Measurements from ENCODE around the gene SPON1. TPM values are rescaled to one million over a fixed set of nuclear protein-coding genes. Genes with fewer than 3 reads are reported as not detected.

Gene SPON1
- total and polyA plus RNA-seq, 10 of the 15 experiments (the other 5 are each of a cell fraction or from before 2014, with no cell fraction given), result 0.13 to 1.1 (median 0.18) TPM; not detected in 5

DNA sequence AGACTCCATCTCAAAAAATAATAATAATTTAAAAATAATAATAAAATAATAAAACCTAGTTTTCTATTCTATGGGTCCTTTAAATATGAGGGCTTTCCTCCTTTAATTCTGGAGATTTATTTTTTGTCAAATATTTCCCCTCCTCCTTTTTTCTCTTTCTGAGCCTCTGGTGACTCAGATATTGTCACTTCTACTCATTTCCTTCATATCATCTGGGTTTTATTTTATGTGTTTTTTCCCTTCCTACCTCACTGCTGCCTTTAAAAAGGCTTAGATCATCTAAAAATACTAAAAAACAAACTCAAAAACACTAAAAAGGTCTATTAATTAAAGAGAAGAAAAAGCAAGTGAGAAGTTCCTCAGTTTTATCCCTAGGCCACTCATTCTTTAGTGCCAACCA lies 138.9 kb downstream of the SPON1 start:
- no peaks in the 10 kb centered on the region for H4K20me1 ChIP-seq (ENCODE audit: control insufficient read depth, insufficient read depth)
- no peak overlapping the region for H3K9ac ChIP-seq (ENCODE audit: control insufficient read depth, insufficient read depth, low read length)
- intact Hi-C loops (cut with micrococcal nuclease; ENCODE audit: unreplicated experiment), result no loop called here
- FAIRE-seq, result no peak
- CTCF ChIA-PET, result no interaction called here
- no peaks in the 10 kb centered on the region for H3K36me3 ChIP-seq (ENCODE audit: control insufficient read depth in 2 of 2, insufficient read depth in 2 of 2, low read length in 1 of 2)
- RAD21 ChIA-PET (ENCODE audit: unreplicated experiment), result no interaction called here
- no peaks in the 10 kb centered on the region for H3K9me3 ChIP-seq (replicated peaks; ENCODE audit: control insufficient read depth, insufficient read depth, low read length)
- no peaks in the 10 kb centered on the region for H3K79me2 ChIP-seq (ENCODE audit: control insufficient read depth, insufficient read depth, low read length)
- no peak for ATAC-seq
- in situ Hi-C loops (cut with MboI), result no loop called here
- POLR2A ChIA-PET, result no interaction called here
- BruUV-seq (replicated peaks), result no TSS peak
- TF ChIP-seq E2F4 (IDR thresholded peaks at IDR 0.05; ENCODE audit: low read depth, low read length), result no peak
- TF ChIP-seq JUND (IDR thresholded peaks at IDR 0.05; ENCODE audit: low read depth, low read length), result no peak
- TF ChIP-seq ZNF24 (IDR thresholded peaks at IDR 0.05), result no peak
- no peak for TF ChIP-seq BMI1 (IDR thresholded peaks at IDR 0.05; ENCODE audit: borderline replicate concordance)
- TF ChIP-seq E2F8 (IDR thresholded peaks at IDR 0.05; ENCODE audit: low read depth, partially characterized antibody), result no peak
- no peak for TF ChIP-seq MYB (IDR thresholded peaks at IDR 0.05; ENCODE audit: borderline replicate concordance, low read depth, low read length)
- TF ChIP-seq BHLHE40 (IDR thresholded peaks at IDR 0.05; ENCODE audit: borderline replicate concordance in 1 of 2, low read depth in 2 of 2, low read length in 1 of 2), result no peak
- TF ChIP-seq CREM (IDR thresholded peaks at IDR 0.05; ENCODE audit: low read depth), result no peak
- no peak for TF ChIP-seq ZBTB40 (IDR thresholded peaks at IDR 0.05; ENCODE audit: borderline replicate concordance)
- TF ChIP-seq TARDBP (IDR thresholded peaks at IDR 0.05; ENCODE audit: borderline replicate concordance), result no peak
- TF ChIP-seq NFYA (IDR thresholded peaks at IDR 0.05; ENCODE audit: borderline replicate concordance, low read depth, low read length), result no peak
- TF ChIP-seq ZBTB33 (IDR thresholded peaks at IDR 0.05), result no peak
- H3K27me3 ChIP-seq (replicated peaks in 1 of 2; ENCODE audit: control insufficient read depth in 2 of 2, insufficient read depth in 2 of 2, low read length in 1 of 2), result no peaks in the 10 kb centered on the region; a peak in 1 of 4 replicates
- no peak for DNase-seq (ENCODE audit: low read depth, low spot score)
- H3K4me3 ChIP-seq, result no peak overlapping the region
- H3K27ac ChIP-seq (ENCODE audit: control insufficient read depth, insufficient read depth), result no peak overlapping the region
- SMC1A ChIA-PET (ENCODE audit: uncharacterized antibody, unreplicated experiment), result no interaction called here
- H2AFZ ChIP-seq (ENCODE audit: control insufficient read depth, low read depth, low read length), result no peak overlapping the region
- H3K4me1 ChIP-seq (ENCODE audit: control insufficient read depth, insufficient read depth, low read length), result no peaks in the 10 kb centered on the region
- H3K4me2 ChIP-seq (ENCODE audit: control insufficient read depth, insufficient read depth), result no peak overlapping the region
